ENCODE results near the gene MLX. TPM values are rescaled to one million over a fixed set of nuclear protein-coding genes. Genes with fewer than 3 reads are reported as not detected.

The MLX gene
- total RNA-seq, 4 donors from 2014 or later = 81.3 to 191 (median 143) TPM

DNA sequence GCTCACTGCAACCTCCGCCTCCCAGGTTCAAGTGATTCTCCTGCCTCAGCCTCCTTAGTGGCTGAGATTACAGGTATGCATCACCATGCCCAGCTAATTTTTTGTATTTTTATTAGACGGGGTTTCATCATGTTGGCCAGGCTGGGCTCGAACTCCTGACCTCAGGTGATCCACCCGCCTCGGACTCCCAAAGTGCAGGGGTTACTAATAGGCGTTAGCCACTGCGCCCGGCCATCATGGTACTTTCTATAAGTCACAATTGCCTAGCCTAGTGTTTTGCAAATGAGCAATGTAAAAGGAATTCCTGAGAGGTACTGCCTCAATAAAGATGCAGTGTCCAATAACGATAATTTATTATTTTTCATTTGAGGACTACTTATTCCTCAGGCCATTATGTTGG lies 24.5 kb downstream of the MLX start:
- 90% methylated on average over 6 to 9 of the region's 9 CpGs for WGBS, 2 donors (ENCODE audit: low coverage in 1 of 2)
- peaks cover 0 to 44% (median 14%) of the 10 kb centered on the region in 4 donors for H3K36me3 ChIP-seq
- no peak overlapping the region for H3K4me3 ChIP-seq
- no peaks in the 10 kb centered on the region for H3K9me3 ChIP-seq
- no peak overlapping the region for H3K27ac ChIP-seq
- H3K4me1 ChIP-seq = no peaks in the 10 kb centered on the region
- no peak for DNase-seq
- H3K27me3 ChIP-seq = no peaks in the 10 kb centered on the region
- TF ChIP-seq, protein P1, sequence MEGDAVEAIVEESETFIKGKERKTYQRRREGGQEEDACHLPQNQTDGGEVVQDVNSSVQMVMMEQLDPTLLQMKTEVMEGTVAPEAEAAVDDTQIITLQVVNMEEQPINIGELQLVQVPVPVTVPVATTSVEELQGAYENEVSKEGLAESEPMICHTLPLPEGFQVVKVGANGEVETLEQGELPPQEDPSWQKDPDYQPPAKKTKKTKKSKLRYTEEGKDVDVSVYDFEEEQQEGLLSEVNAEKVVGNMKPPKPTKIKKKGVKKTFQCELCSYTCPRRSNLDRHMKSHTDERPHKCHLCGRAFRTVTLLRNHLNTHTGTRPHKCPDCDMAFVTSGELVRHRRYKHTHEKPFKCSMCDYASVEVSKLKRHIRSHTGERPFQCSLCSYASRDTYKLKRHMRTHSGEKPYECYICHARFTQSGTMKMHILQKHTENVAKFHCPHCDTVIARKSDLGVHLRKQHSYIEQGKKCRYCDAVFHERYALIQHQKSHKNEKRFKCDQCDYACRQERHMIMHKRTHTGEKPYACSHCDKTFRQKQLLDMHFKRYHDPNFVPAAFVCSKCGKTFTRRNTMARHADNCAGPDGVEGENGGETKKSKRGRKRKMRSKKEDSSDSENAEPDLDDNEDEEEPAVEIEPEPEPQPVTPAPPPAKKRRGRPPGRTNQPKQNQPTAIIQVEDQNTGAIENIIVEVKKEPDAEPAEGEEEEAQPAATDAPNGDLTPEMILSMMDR (IDR thresholded peaks at IDR 0.05) = no peak
- intact Hi-C loops (cut with DNase I; ENCODE audit: low total_unique reads) (no loop called here), in situ Hi-C loops (cut with MboI; ENCODE audit: low pct_ligation_motif_present in 1 of 4, low pct_unique_long_range_greater_than_20kb in 1 of 4, low sequenced_read_pairs in 3 of 4) (loop anchor here in 3 of 4 donors (25.0 kb wide), 1 partner anchor 96 kb away; the partner anchor contains the start of genes CCR10 (in 3 of the 3), CNTNAP1 (in 3 of the 3) and PLEKHH3 (in 3 of the 3))

DNA sequence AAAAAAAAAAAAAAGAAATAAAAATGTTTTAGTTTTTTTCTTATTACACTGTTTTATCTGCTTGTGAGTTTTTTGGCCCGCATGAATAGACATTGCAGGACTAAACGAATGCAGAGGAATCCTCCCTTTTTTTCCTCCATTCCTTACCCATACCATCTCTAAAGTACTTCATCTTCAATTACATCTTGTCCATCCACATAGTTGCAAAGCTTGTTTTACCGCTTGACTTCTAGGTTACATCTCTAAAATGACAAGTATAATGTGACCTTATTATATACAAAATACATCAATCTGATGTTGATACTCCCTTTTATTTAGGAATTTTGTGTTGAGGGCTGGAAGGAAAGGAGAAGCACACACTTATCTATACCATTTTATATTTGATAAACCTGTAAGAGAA lies 29.5 kb downstream of the MLX start:
- intact Hi-C loops (cut with DNase I; ENCODE audit: low total_unique reads) (no loop called here), in situ Hi-C loops (cut with MboI; ENCODE audit: low pct_ligation_motif_present in 1 of 4, low pct_unique_long_range_greater_than_20kb in 1 of 4, low sequenced_read_pairs in 3 of 4) (loop anchor here in 3 of 4 donors (25.0 kb wide), 1 partner anchor 91 kb away; the partner anchor contains the start of genes CCR10 (in 3 of the 3), CNTNAP1 (in 3 of the 3) and PLEKHH3 (in 3 of the 3))
- Histone ChIP-seq H3K36me3 (peaks cover 0 to 7% (median 3%) of the 10 kb centered on the region in 4 donors), H3K4me1 (peaks cover 5 to 13% (median 6%) of the 10 kb centered on the region in 4 donors), H3K9me3 (no peaks in the 10 kb centered on the region), H3K27me3 (no peaks in the 10 kb centered on the region), H3K27ac (no peak overlapping the region), H3K4me3 (no peak overlapping the region)
- WGBS, 2 donors (ENCODE audit: low coverage in 1 of 2) = 71 to 93% methylated on average over 3 of the region's 3 CpGs
- DNase-seq = no peak
- no peak for TF ChIP-seq EP300 (IDR thresholded peaks at IDR 0.05; ENCODE audit: low read depth)
- TF ChIP-seq POLR2AphosphoS5 (IDR thresholded peaks at IDR 0.05) = no peak
- TF ChIP-seq, protein P1 (IDR thresholded peaks at IDR 0.05) = no peak
- no peak for TF ChIP-seq POLR2A (IDR thresholded peaks at IDR 0.05)

DNA sequence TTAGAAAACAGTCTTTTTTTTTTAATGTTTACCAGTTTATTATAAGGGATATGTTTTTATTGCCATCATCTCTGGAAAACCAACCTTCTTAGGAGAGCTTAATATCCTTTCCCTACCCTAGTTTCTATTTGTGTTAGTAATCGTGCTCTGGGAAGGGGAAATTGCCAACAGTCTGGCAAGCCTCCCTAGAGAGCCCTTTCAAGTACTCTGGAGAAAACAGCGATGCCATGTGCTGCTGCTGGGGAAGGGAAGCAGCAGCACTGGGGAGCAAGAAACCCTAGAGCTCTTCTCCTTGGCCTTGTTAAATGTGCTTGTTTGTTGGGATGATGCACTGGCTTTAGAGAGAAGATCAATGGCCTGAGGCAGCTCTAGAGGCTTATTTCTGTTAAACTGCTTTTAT lies 32.0 kb downstream of the MLX start:
- H3K27me3 ChIP-seq = no peaks in the 10 kb centered on the region
- no peak overlapping the region for H3K4me3 ChIP-seq
- WGBS, 2 donors (ENCODE audit: low coverage in 1 of 2) = 22% methylated on average over 2 of the region's 2 CpGs; no CpG with 5 or more reads in 1 of the 2 donors
- in situ Hi-C loops (cut with MboI; ENCODE audit: low pct_ligation_motif_present in 1 of 4, low pct_unique_long_range_greater_than_20kb in 1 of 4, low sequenced_read_pairs in 3 of 4) = loop anchor here in 3 of 4 donors (25.0 kb wide), 1 partner anchor 88 kb away; the partner anchor contains the start of genes CCR10 (in 3 of the 3), CNTNAP1 (in 3 of the 3) and PLEKHH3 (in 3 of the 3)
- H3K36me3 ChIP-seq = no peaks in the 10 kb centered on the region
- H3K27ac ChIP-seq = no peak overlapping the region
- intact Hi-C loops (cut with DNase I; ENCODE audit: low total_unique reads) = no loop called here
- no peak for TF ChIP-seq POLR2A (IDR thresholded peaks at IDR 0.05)
- TF ChIP-seq, protein P1 (IDR thresholded peaks at IDR 0.05) = no peak
- TF ChIP-seq EP300 (IDR thresholded peaks at IDR 0.05; ENCODE audit: low read depth) = no peak
- TF ChIP-seq POLR2AphosphoS5 (IDR thresholded peaks at IDR 0.05) = no peak
- H3K9me3 ChIP-seq = no peaks in the 10 kb centered on the region
- peaks cover 5 to 13% (median 6%) of the 10 kb centered on the region in 4 donors for H3K4me1 ChIP-seq
- DNase-seq = no peak

DNA sequence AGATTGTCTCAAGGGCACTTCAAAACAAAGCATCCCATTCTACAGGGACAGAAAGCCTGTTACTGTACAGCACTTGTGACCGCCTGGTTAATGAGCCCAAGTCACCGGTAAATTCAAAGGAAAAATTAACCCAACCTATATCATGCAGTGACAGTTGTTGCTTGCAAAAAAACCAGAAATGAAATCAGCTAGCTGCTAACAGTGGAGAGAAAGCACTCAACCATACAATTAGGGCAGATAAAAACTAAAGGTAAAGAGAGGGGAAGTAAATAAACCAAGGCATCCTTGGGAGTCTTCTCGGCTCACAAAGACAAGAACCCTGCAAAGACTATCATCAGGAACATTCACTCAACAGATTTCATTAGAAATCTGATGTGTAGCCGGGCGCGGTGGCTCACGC lies 36.4 kb downstream of the MLX start:
- Histone ChIP-seq H3K27me3 (no peaks in the 10 kb centered on the region), H3K4me3 (no peak overlapping the region), H3K27ac (no peak overlapping the region), H3K4me1 (peaks cover 21 to 35% (median 32%) of the 10 kb centered on the region in 4 donors), H3K36me3 (no peaks in the 10 kb centered on the region), H3K9me3 (no peaks in the 10 kb centered on the region)
- intact Hi-C loops (cut with DNase I; ENCODE audit: low total_unique reads) = loop anchor here (10.0 kb wide), 1 partner anchor 81 kb away; the partner anchor contains the start of genes CCR10 and CNTNAP1
- DNase-seq = no peak
- in situ Hi-C loops (cut with MboI; ENCODE audit: low pct_ligation_motif_present in 1 of 4, low pct_unique_long_range_greater_than_20kb in 1 of 4, low sequenced_read_pairs in 3 of 4) = loop anchor here in 1 of 4 donors (10.0 kb wide), 1 partner anchor 81 kb away; the partner anchor contains the start of genes CCR10 and CNTNAP1
- no peak for TF ChIP-seq POLR2A (IDR thresholded peaks at IDR 0.05)
- TF ChIP-seq EP300 (IDR thresholded peaks at IDR 0.05; ENCODE audit: low read depth) = no peak
- 86 to 96% methylated on average over 5 to 7 of the region's 7 CpGs for WGBS, 2 donors (ENCODE audit: low coverage in 1 of 2)

Measured in transverse colon (tissue), 4 donors.